CD4-positive, CD25-positive, alpha-beta regulatory T cell (primary cell): ENCODE data around the gene STOML1. TPM values are rescaled to one million over a fixed set of nuclear protein-coding genes. Genes with fewer than 3 reads are reported as not detected.

Experiments used
- ATAC-seq, 2 donors: fragments of 150-1000 bp; cut with Tn5 transposase; one replicate each; pipeline ENCODE4 v1.10.0; 2021; ENCODE audit warnings: low read depth in 2 of 2, moderate number of reproducible peaks in 2 of 2, moderate library complexity in 1 of 2
- DNase-seq, 3 donors: peaks; one replicate each; pipeline versions ENCODE4 v3.0.0 to v3.0.0-alpha.2; 2012 to 2022; ENCODE audit warnings: mixed read lengths in 1 of 3
- H3K27ac ChIP-seq: one replicate; pipeline ENCODE4 v1.7.0; 2013; ENCODE audit warnings: mild to moderate bottlenecking, low read length; ENCODE audit not compliant: insufficient read depth, poor library complexity, severe bottlenecking
- H3K27me3 ChIP-seq: one replicate; pipeline ENCODE4 v1.7.0; 2013; ENCODE audit warnings: low read length; ENCODE audit not compliant: control insufficient read depth, insufficient read depth
- H3K36me3 ChIP-seq: one replicate; pipeline ENCODE4 v1.7.0; 2013; ENCODE audit warnings: mild to moderate bottlenecking, low read length, moderate library complexity; ENCODE audit not compliant: control insufficient read depth, insufficient read depth
- H3K4me1 ChIP-seq: 2 replicates; pipeline ENCODE4 v1.7.0; 2013; ENCODE audit warnings: mild to moderate bottlenecking, low read length; ENCODE audit not compliant: insufficient read depth, control insufficient read depth, poor library complexity, severe bottlenecking
- H3K4me3 ChIP-seq: one replicate; pipeline ENCODE4 v1.7.0; 2013; ENCODE audit warnings: low read depth, mild to moderate bottlenecking, low read length, moderate library complexity
- H3K9me3 ChIP-seq, 2 experiments: 1 replicate in 1 of 2; 2 replicates in 1 of 2; pipeline ENCODE4 v1.7.0; 2013; ENCODE audit warnings: low read length in 2 of 2, mild to moderate bottlenecking in 1 of 2, moderate library complexity in 1 of 2; ENCODE audit not compliant: control insufficient read depth in 2 of 2
- H3K27ac Mint-ChIP-seq, 3 donors: one replicate each; pipeline ENCODE4 v1.8.0; 2020 to 2022; ENCODE audit warnings: mild to moderate bottlenecking in 3 of 3, mixed read lengths in 3 of 3, moderate library complexity in 2 of 3
- H3K27me3 Mint-ChIP-seq: one replicate; pipeline ENCODE4 v1.8.0; 2022; ENCODE audit warnings: mild to moderate bottlenecking, mixed read lengths
- H3K36me3 Mint-ChIP-seq: one replicate; pipeline ENCODE4 v1.8.0; 2020; ENCODE audit warnings: mixed read lengths
- H3K4me1 Mint-ChIP-seq, 4 donors: one replicate each; pipeline ENCODE4 v1.8.0; 2020 to 2022; ENCODE audit warnings: mixed read lengths in 4 of 4, mild to moderate bottlenecking in 1 of 4
- H3K4me3 Mint-ChIP-seq, 4 donors: one replicate each; pipeline ENCODE4 v1.8.0; 2020 to 2022; ENCODE audit warnings: mild to moderate bottlenecking in 4 of 4, mixed read lengths in 4 of 4, moderate library complexity in 3 of 4
- H3K9me3 Mint-ChIP-seq, 7 donors: one replicate each; pipeline ENCODE4 v1.8.0; 2020 to 2022; ENCODE audit warnings: mixed read lengths in 7 of 7, mild to moderate bottlenecking in 3 of 7, moderate library complexity in 2 of 7
- polyA plus RNA-seq, 4 donors: library from polyadenylated mRNA; unstranded; fragments of 300-500 nt; fragmentation: Illumina TruSeq; gene quantifications; one replicate each; pipeline ENCODE4 v1.2.3, GENCODE V29; 2021
- total RNA-seq: library from RNA; stranded (reverse); gene quantifications from one replicate; pipeline ENCODE4 v1.2.3, GENCODE V29; 2022

STOML1 gene
- total and polyA plus RNA-seq, 5 donors from 2014 or later: 5.9 to 11.4 (median 9.7) TPM

- peak overlapping the region in 1 of 4 donors; percentile 41 for H3K4me3 Mint-ChIP-seq
- no peak overlapping the region for H3K27ac Mint-ChIP-seq
These were observed 4.2 kb downstream of the STOML1 start for GRCh38 chr15:73987681-73988444.

GRCh38 chr15:73987250-73987649 lies 4.8 kb downstream of the STOML1 start:
- H3K4me3 Mint-ChIP-seq: peak overlapping the region in 1 of 4 donors; percentile 41
- peaks cover 0 to 27% (median 0%) of the 10 kb centered on the region in 4 donors for H3K4me1 Mint-ChIP-seq
- no peaks in the 10 kb centered on the region for H3K27me3 Mint-ChIP-seq
- DNase-seq (no peak), ATAC-seq (no peak)
- Histone ChIP-seq H3K4me3 (no peak overlapping the region), H3K36me3 (peaks cover 6% of the 10 kb centered on the region), H3K27ac (no peak overlapping the region), H3K9me3 (no peaks in the 10 kb centered on the region), H3K27me3 (no peaks in the 10 kb centered on the region), H3K4me1 (peaks cover 9% of the 10 kb centered on the region)
- H3K9me3 Mint-ChIP-seq: no peaks in the 10 kb centered on the region
- peak overlapping the region in 1 of 3 donors; percentile 67 for H3K27ac Mint-ChIP-seq
- H3K36me3 Mint-ChIP-seq: peaks cover 23% of the 10 kb centered on the region

More at GRCh38 chr15:73987681-73988444, 4.2 kb downstream of the STOML1 start:
- no peak for ATAC-seq
- H3K9me3 ChIP-seq: no peaks in the 10 kb centered on the region
- H3K4me1 ChIP-seq: peaks cover 15% of the 10 kb centered on the region
- Mint-ChIP-seq H3K9me3 (no peaks in the 10 kb centered on the region), H3K36me3 (peaks cover 23% of the 10 kb centered on the region), H3K27me3 (no peaks in the 10 kb centered on the region), H3K4me1 (peaks cover 0 to 28% (median 5%) of the 10 kb centered on the region in 4 donors)
- H3K4me3 ChIP-seq: no peak overlapping the region
- peaks cover 6% of the 10 kb centered on the region for H3K36me3 ChIP-seq
- no peak for DNase-seq
- H3K27me3 ChIP-seq: no peaks in the 10 kb centered on the region
- no peak overlapping the region for H3K27ac ChIP-seq

DNA sequence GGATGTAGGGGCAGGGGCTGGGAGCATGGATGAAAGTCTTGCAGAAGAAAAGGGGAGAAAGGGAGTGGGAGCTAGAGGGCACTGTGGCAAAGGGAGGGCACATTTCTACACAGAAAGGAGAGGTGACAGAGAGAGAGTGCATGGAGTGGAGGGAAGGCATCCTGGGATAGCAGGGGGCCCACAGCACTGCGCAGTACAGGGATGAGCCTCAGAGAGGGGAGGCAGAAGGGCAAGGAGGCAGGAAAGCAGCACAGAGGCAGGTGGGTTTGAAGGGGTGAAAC lies 5.4 kb downstream of the STOML1 start:
- Mint-ChIP-seq H3K4me1 (peaks cover 0 to 31% (median 2%) of the 10 kb centered on the region in 4 donors), H3K36me3 (peaks cover 23% of the 10 kb centered on the region)
- ATAC-seq: no peak

DNA sequence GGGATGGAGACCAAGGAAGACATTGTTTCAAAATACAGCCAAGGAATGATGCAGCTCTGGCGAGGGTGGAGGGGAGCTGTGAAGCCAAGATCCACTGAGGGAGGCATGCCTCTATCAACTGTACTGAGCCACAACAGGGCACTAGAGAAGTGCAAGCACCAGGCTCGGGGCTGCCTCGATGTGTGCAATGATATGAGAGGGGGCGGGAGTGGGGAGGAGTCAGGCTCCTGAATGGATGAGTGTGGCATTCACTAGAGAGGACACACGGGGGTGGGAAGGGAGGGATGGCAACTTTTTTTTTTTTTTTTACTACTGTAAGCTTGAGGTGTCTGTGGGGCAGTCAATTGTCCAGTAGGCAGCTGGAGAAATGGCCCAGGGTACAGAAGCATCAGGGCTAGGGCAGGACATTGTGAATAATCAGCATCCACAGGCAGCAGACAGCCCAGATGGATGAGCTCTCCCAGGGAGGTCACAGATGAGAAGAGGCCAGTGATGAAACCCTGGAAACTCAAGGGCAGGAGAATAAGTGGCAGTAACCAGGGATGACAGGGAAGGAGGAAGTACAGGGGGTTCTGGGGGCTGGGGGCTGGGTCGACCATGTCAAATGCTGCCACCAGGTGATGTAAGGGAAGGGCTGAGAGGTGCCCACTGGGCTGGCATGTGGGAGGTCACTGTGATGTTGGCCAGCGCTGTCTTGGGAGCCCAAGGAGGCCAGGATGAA lies 5.9 kb downstream of the STOML1 start:
- peaks cover 6% of the 10 kb centered on the region for H3K36me3 ChIP-seq
- ATAC-seq (no peak), DNase-seq (no peak)
- H3K4me3 ChIP-seq: no peak overlapping the region
- peaks cover 2% of the 10 kb centered on the region for H3K4me1 ChIP-seq
- Mint-ChIP-seq H3K27me3 (no peaks in the 10 kb centered on the region), H3K9me3 (no peaks in the 10 kb centered on the region), H3K27ac (peak overlapping the region in 2 of 3 donors; percentile 33 to 67), H3K4me1 (peaks cover 0 to 28% (median 2%) of the 10 kb centered on the region in 4 donors), H3K4me3 (peak overlapping the region in 1 of 4 donors; percentile 77), H3K36me3 (peaks cover 23% of the 10 kb centered on the region)
- no peaks in the 10 kb centered on the region for H3K27me3 ChIP-seq
- H3K27ac ChIP-seq: no peak overlapping the region
- H3K9me3 ChIP-seq: no peaks in the 10 kb centered on the region

More for the DNA sequence above, 5.4 kb downstream of the STOML1 start:
- Mint-ChIP-seq H3K27me3 (no peaks in the 10 kb centered on the region), H3K9me3 (no peaks in the 10 kb centered on the region), H3K27ac (peak overlapping the region in 1 of 3 donors; percentile 67), H3K4me3 (peak overlapping the region in 1 of 4 donors; percentile 77)
- H3K4me1 ChIP-seq: peaks cover 7% of the 10 kb centered on the region
- H3K27ac ChIP-seq: no peak overlapping the region
- no peaks in the 10 kb centered on the region for H3K27me3 ChIP-seq
- no peaks in the 10 kb centered on the region for H3K9me3 ChIP-seq
- no peak for DNase-seq
- peaks cover 6% of the 10 kb centered on the region for H3K36me3 ChIP-seq
- H3K4me3 ChIP-seq: no peak overlapping the region

DNA sequence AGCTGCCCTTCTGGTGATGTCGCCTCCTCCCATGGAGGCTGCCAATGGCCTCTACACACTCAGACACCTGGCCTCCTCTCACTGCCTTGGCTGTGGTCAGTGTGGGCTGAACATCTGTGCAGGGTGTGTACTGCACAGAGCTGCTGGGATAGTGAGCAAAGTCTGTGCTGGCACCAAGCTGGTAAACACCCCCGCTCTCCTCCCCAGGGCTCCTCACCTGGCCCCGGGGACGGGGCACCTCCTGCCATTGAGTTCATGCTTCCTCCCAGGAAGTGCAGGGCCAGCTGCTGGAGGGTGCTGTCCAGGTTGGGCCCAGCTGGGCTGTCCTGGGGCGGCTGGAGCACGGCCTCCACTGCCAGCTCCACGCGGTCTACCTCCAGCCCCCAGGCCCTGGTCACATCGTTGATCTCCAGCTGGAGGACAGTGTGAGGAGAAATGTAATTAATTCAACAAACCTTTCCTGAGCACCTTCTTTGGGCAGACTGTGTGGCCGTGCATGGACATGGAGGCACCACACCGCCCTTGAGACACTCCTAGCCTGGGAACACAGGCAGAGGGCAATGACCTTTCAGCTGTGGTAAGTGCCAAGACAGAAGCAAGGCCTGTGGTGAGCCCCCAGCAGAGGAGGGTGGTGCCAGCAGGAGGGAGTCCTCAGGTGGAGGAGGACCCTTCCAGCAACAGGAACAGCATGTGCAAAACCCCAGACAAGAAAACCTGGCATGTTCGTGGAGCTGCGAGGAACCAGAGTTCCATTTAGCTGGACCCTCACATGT lies 6.8 kb downstream of the STOML1 start:
- DNase-seq (no peak), ATAC-seq (no peak)
- Mint-ChIP-seq H3K4me1 (peaks cover 0 to 20% (median 2%) of the 10 kb centered on the region in 4 donors), H3K36me3 (peaks cover 23% of the 10 kb centered on the region), H3K27me3 (no peaks in the 10 kb centered on the region), H3K9me3 (no peaks in the 10 kb centered on the region), H3K4me3 (peak overlapping the region in 1 of 4 donors; percentile 77), H3K27ac (peak overlapping the region in 1 of 3 donors; percentile 33)
- peaks cover 6% of the 10 kb centered on the region for H3K36me3 ChIP-seq
- no peaks in the 10 kb centered on the region for H3K4me1 ChIP-seq
- no peaks in the 10 kb centered on the region for H3K9me3 ChIP-seq
- H3K4me3 ChIP-seq: no peak overlapping the region
- H3K27ac ChIP-seq: no peak overlapping the region
- H3K27me3 ChIP-seq: no peaks in the 10 kb centered on the region

DNA sequence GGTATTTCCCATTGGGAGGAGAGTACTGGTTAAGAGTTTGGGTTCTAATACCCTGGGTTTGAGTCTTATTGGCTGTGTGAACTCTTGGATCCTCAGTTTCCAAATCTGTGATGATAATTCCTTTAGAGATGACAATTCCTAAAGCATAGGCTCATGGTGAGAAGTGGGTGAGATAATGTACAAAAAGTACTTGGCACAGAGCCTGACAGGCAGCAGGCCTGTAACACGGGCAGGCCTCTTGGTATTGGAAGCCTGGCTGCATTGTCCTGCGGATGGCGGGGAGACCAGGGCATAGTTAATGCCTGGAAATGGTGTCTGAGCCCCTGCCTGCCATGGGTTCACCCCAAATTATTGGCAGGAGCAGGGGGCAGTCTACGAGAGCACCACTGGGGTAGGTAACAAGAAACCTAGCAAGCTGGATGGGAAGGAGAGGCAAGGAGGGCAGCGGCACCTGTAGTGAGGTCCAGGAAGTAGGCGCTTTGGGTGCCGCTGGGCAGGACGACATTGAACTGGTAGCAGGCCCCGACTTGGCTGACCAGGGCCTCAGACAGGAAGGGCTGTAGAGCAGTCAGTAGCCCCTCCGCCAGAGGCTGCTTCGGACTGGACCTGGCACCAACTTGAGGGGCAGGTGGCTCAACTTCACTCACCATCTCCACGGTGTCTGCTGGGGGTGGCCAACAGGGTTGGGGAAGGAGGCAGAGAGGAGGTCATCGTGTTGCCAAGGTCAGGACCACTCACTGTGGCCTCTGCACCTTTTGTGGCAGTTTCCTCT lies 7.7 kb downstream of the STOML1 start:
- ATAC-seq: no peak
- Histone ChIP-seq H3K4me3 (no peak overlapping the region), H3K4me1 (no peaks in the 10 kb centered on the region), H3K9me3 (no peaks in the 10 kb centered on the region), H3K36me3 (peaks cover 6% of the 10 kb centered on the region), H3K27me3 (no peaks in the 10 kb centered on the region), H3K27ac (no peak overlapping the region)
- peaks cover 0 to 20% (median 2%) of the 10 kb centered on the region in 4 donors for H3K4me1 Mint-ChIP-seq
- H3K27ac Mint-ChIP-seq: no peak overlapping the region
- H3K4me3 Mint-ChIP-seq: no peak overlapping the region
- no peaks in the 10 kb centered on the region for H3K27me3 Mint-ChIP-seq
- H3K9me3 Mint-ChIP-seq: no peaks in the 10 kb centered on the region
- no peak for DNase-seq
- H3K36me3 Mint-ChIP-seq: peaks cover 23% of the 10 kb centered on the region

DNA sequence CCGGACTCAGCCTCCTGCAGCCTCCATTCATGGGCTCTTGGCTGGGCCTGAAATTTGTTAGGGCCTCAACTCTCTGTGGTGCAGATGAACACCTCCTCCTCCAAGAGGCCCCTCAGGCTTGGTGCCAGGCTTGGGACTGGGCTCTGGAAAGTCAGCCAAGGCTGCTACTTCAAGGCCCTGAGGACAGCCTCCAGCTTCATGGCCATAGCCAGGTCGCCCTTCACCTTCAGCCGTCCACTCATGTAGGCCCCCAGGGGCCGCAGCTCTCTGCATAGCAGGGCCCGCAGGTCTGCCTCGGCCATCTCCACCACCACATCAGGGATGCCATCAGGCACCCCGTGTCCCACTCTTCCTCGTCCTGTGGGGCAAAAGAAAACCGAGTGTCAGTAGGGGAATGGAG lies 8.3 kb downstream of the STOML1 start:
- ATAC-seq: no peak
- Mint-ChIP-seq H3K4me1 (peaks cover 0 to 20% (median 2%) of the 10 kb centered on the region in 4 donors), H3K36me3 (peaks cover 23% of the 10 kb centered on the region), H3K27ac (no peak overlapping the region), H3K4me3 (no peak overlapping the region), H3K27me3 (no peaks in the 10 kb centered on the region), H3K9me3 (no peaks in the 10 kb centered on the region)
- Histone ChIP-seq H3K4me3 (no peak overlapping the region), H3K27me3 (no peaks in the 10 kb centered on the region), H3K4me1 (no peaks in the 10 kb centered on the region), H3K36me3 (peaks cover 6% of the 10 kb centered on the region), H3K9me3 (no peaks in the 10 kb centered on the region), H3K27ac (no peak overlapping the region)
- DNase-seq: no peak
